OCI-LY7 (cell line): ENCODE results near the gene HTT. TPM values are rescaled to one million over a fixed set of nuclear protein-coding genes. Genes with fewer than 3 reads are reported as not detected.

ENCODE experiments used
- BruUV-seq: library from RNA; stranded (reverse); fragments of 400-500 nt; replicated peaks from 2 replicates; lab custom pipeline; 2021; lab: Mats Ljungman, UMichigan
- CTCF ChIA-PET: fragments of 300-600 bp; sonication (Branson Sonifier 250); formaldehyde crosslinking; loops from one replicate; lab custom pipeline; 2022; ENCODE audit warnings: antibody characterized with exemption; ENCODE audit not compliant: unreplicated experiment; lab: Charles Lee
- POLR2A ChIA-PET: fragments of 300-600 bp; sonication (Branson Sonifier 250); formaldehyde crosslinking; loops from one replicate; lab custom pipeline; 2022; ENCODE audit warnings: antibody characterized with exemption; lab: Charles Lee
- DNase-seq: peaks from one replicate; pipeline ENCODE4 v3.0.0-alpha.2; 2015; ENCODE audit warnings: low spot score
- H2AFZ ChIP-seq: fragments of 200-600 bp; sonication (generic), shearing (Covaris generic); 2 replicates; pipeline ENCODE4 v1.6.1; 2014; ENCODE audit warnings: mild to moderate bottlenecking, antibody characterized with exemption, low read length, moderate library complexity
- H3K27ac ChIP-seq: fragments of 200-600 bp; sonication (generic); 2 replicates; pipeline ENCODE4 v1.5.1; 2014; ENCODE audit warnings: mixed run types, low read depth, mild to moderate bottlenecking, moderate library complexity, low read length, inconsistent platforms; ENCODE audit not compliant: poor library complexity, severe bottlenecking
- H3K36me3 ChIP-seq: fragments of 200-600 bp; sonication (generic); 2 replicates; pipeline ENCODE4 v1.6.1; 2014; ENCODE audit warnings: mild to moderate bottlenecking, antibody characterized with exemption, low read length, moderate library complexity, mixed read lengths; ENCODE audit not compliant: insufficient read depth
- H3K4me1 ChIP-seq: fragments of 200-600 bp; sonication (generic); 2 replicates; pipeline ENCODE4 v1.5.1; 2014; ENCODE audit warnings: mild to moderate bottlenecking, low read length; ENCODE audit not compliant: insufficient read depth, poor library complexity, severe bottlenecking
- H3K4me2 ChIP-seq: fragments of 200-600 bp; sonication (generic); 2 replicates; pipeline ENCODE4 v1.6.1; 2014; ENCODE audit warnings: mild to moderate bottlenecking, low read length
- H3K4me3 ChIP-seq: fragments of 200-600 bp; sonication (generic); 2 replicates; pipeline ENCODE4 v1.5.1; 2014; ENCODE audit warnings: mild to moderate bottlenecking, low read depth, low read length; ENCODE audit not compliant: poor library complexity, severe bottlenecking
- H3K79me2 ChIP-seq: fragments of 200-600 bp; sonication (generic); 2 replicates; pipeline ENCODE4 v1.6.1; 2016; ENCODE audit warnings: low read depth, mild to moderate bottlenecking, low read length, moderate library complexity, mixed read lengths; ENCODE audit not compliant: insufficient read depth
- H3K9me2 ChIP-seq: fragments of 200-600 bp; sonication (generic); 2 replicates; pipeline ENCODE4 v1.6.1; 2016; ENCODE audit warnings: mild to moderate bottlenecking, low read length, mixed read lengths; ENCODE audit not compliant: insufficient read depth
- H3K9me3 ChIP-seq: fragments of 200-600 bp; sonication (generic); 2 replicates; pipeline ENCODE4 v1.6.1; 2014; ENCODE audit warnings: mild to moderate bottlenecking, mixed run types, low read length, mixed read lengths
- H4K20me1 ChIP-seq: fragments of 200-600 bp; sonication (generic); 2 replicates; pipeline ENCODE4 v1.6.1; 2014; ENCODE audit warnings: mild to moderate bottlenecking, antibody characterized with exemption, low read length, moderate library complexity, mixed read lengths; ENCODE audit not compliant: insufficient read depth
- CTCF ChIP-seq: fragments of 200-600 bp; sonication (generic); conservative IDR thresholded peaks from 2 replicates; pipeline ENCODE4 v1.5.1; 2014; ENCODE audit warnings: mild to moderate bottlenecking, antibody characterized with exemption, low read length, moderate library complexity, mixed read lengths
- EZH2phosphoT487 ChIP-seq: fragments of 200-600 bp; sonication (generic); IDR thresholded peaks from 2 replicates; pipeline ENCODE4 v1.6.1; 2018; ENCODE audit warnings: low read depth, borderline replicate concordance, mild to moderate bottlenecking, mixed run types, antibody characterized with exemption, low read length, moderate library complexity, mixed read lengths
- intact Hi-C: fragments of 100-400 bp; cut with micrococcal nuclease; formaldehyde crosslinking; loops from one replicate; pipeline ENCODE4 v1.10.0; 2022; ENCODE audit not compliant: unreplicated experiment
- total RNA-seq, 2 experiments: library from RNA; depleted of rRNA in 1 of 2; stranded (reverse); fragments of >200 nt in 1 of 2; shearing (Covaris generic) in 1 of 2; gene quantifications; 2 replicates each; pipeline ENCODE4 v1.2.3, GENCODE V29; 2014 to 2022

Gene HTT
- total RNA-seq, 2 experiments from 2014 or later, result 36.4 to 91.3 TPM

GRCh38 chr4:3075652-3075981 is 1.1 kb downstream of the HTT start:
- peak overlapping the region; percentile 100 for H3K4me3 ChIP-seq
- peaks cover 34% of the 10 kb centered on the region for H3K4me1 ChIP-seq
- CTCF ChIA-PET, result no interaction called here
- no peaks in the 10 kb centered on the region for H3K9me2 ChIP-seq
- peaks cover 7% of the 10 kb centered on the region for H3K36me3 ChIP-seq
- POLR2A ChIA-PET, result interaction anchor here (0.7 to 1.1 kb wide), 2 partner anchors 29 to 62 kb away, joined by 4 read pairs; no protein-coding TSS in a partner anchor
- H2AFZ ChIP-seq, result no peak overlapping the region
- H3K9me3 ChIP-seq, result no peaks in the 10 kb centered on the region
- intact Hi-C loops, result loop anchor here (2.0 kb wide), 1 partner anchor 113 kb away; the partner anchor contains the start of genes GRK4 and NOP14
- peak overlapping the region; percentile 82 for H3K27ac ChIP-seq
- DNase-seq, result no peak
- no TSS peak for BruUV-seq
- peaks cover 57% of the 10 kb centered on the region for H3K79me2 ChIP-seq
- no peaks in the 10 kb centered on the region for H4K20me1 ChIP-seq
- peak overlapping the region; percentile 94 for H3K4me2 ChIP-seq
- no peak for TF ChIP-seq EZH2phosphoT487
- TF ChIP-seq CTCF, result no peak

GRCh38 chr4:3077796-3078195 is 3.3 kb downstream of the HTT start:
- Histone ChIP-seq H3K4me1 (peaks cover 34% of the 10 kb centered on the region), H2AFZ (no peak overlapping the region), H3K4me2 (peak overlapping the region; percentile 94), H3K4me3 (peak overlapping the region; percentile 100), H3K79me2 (peaks cover 79% of the 10 kb centered on the region), H3K9me2 (no peaks in the 10 kb centered on the region), H4K20me1 (no peaks in the 10 kb centered on the region), H3K9me3 (no peaks in the 10 kb centered on the region), H3K36me3 (peaks cover 15% of the 10 kb centered on the region), H3K27ac (peak overlapping the region; percentile 82)
- intact Hi-C loops, result no loop called here
- TF ChIP-seq CTCF, result no peak
- TF ChIP-seq EZH2phosphoT487, result no peak
- POLR2A ChIA-PET, result interaction anchor here (1.6 kb wide), 1 partner anchor 10 kb away, joined by 4 read pairs; no protein-coding TSS in a partner anchor
- TSS peak; percentile 41 for BruUV-seq
- peak; percentile 78 for DNase-seq
- CTCF ChIA-PET, result no interaction called here

- no peaks in the 10 kb centered on the region for H4K20me1 ChIP-seq
- H3K36me3 ChIP-seq, result peaks cover 23% of the 10 kb centered on the region
- H3K4me3 ChIP-seq, result no peak overlapping the region
- no peaks in the 10 kb centered on the region for H3K9me3 ChIP-seq
- no peaks in the 10 kb centered on the region for H3K9me2 ChIP-seq
- POLR2A ChIA-PET, result interaction anchor here (0.7 to 1.2 kb wide), 2 partner anchors 10 to 107 kb away, joined by 3 to 5 read pairs; no protein-coding TSS in a partner anchor
- intact Hi-C loops, result no loop called here
- peaks cover 91% of the 10 kb centered on the region for H3K79me2 ChIP-seq
- BruUV-seq, result no TSS peak
- no peak for DNase-seq
- TF ChIP-seq CTCF (no peak), EZH2phosphoT487 (no peak)
- H3K27ac ChIP-seq, result no peak overlapping the region
- no peak overlapping the region for H3K4me2 ChIP-seq
- H3K4me1 ChIP-seq, result peaks cover 28% of the 10 kb centered on the region
- no peak overlapping the region for H2AFZ ChIP-seq
- CTCF ChIA-PET, result no interaction called here
Observed at GRCh38 chr4:3079694-3080123, 5.2 kb downstream of the HTT start.
